ENCODE data around the gene GCNT2. TPM values are rescaled to one million over a fixed set of nuclear protein-coding genes. Genes with fewer than 3 reads are reported as not detected.
"Not testable (repeated sequence)": the region's sequence is repeated elsewhere in the genome, so short reads cannot be mapped to it uniquely, and the experiment has no call there.

The GCNT2 gene
- total RNA-seq, 1 experiment from 2014 or later = 18.3 TPM

- Histone ChIP-seq H4K20me1 (ENCODE audit: low read length) (no peaks in the 10 kb centered on the region), H3K9me2 (replicated peaks; ENCODE audit: low read length) (no peaks in the 10 kb centered on the region), H3K4me1 (ENCODE audit: insufficient read depth, low read length) (no peaks in the 10 kb centered on the region), H3K9me3 (ENCODE audit: low read length) (no peaks in the 10 kb centered on the region), H2AFZ (ENCODE audit: low read length) (no peak overlapping the region), H3K27ac (ENCODE audit: low read length) (no peak overlapping the region), H3K79me2 (ENCODE audit: low read length) (no peaks in the 10 kb centered on the region), H3K9ac (ENCODE audit: low read length) (no peak overlapping the region), H3K27me3 (ENCODE audit: low read length) (peaks cover 5% of the 10 kb centered on the region; the same call in 1 of the 2 replicates), H3K36me3 (ENCODE audit: low read depth, low read length) (no peaks in the 10 kb centered on the region), H3K4me2 (ENCODE audit: low read length) (no peak overlapping the region), H3F3A (ENCODE audit: low read length, unreplicated experiment) (no peaks in the 10 kb centered on the region), H3K4me3 (ENCODE audit: low read length) (no peak overlapping the region)
- intact Hi-C loops (cut with micrococcal nuclease) = no loop called here
- no peak for ATAC-seq
- ChIA-PET CTCF (no interaction called here), POLR2A (ENCODE audit: unreplicated experiment) (no interaction called here)
- TF ChIP-seq EZH2 (IDR thresholded peaks at IDR 0.05; ENCODE audit: low read length, unreplicated experiment) (no peak), EZH2phosphoT487 (IDR thresholded peaks at IDR 0.05; ENCODE audit: borderline replicate concordance, low read length) (no peak)
- TF ChIP-seq, protein P1, sequence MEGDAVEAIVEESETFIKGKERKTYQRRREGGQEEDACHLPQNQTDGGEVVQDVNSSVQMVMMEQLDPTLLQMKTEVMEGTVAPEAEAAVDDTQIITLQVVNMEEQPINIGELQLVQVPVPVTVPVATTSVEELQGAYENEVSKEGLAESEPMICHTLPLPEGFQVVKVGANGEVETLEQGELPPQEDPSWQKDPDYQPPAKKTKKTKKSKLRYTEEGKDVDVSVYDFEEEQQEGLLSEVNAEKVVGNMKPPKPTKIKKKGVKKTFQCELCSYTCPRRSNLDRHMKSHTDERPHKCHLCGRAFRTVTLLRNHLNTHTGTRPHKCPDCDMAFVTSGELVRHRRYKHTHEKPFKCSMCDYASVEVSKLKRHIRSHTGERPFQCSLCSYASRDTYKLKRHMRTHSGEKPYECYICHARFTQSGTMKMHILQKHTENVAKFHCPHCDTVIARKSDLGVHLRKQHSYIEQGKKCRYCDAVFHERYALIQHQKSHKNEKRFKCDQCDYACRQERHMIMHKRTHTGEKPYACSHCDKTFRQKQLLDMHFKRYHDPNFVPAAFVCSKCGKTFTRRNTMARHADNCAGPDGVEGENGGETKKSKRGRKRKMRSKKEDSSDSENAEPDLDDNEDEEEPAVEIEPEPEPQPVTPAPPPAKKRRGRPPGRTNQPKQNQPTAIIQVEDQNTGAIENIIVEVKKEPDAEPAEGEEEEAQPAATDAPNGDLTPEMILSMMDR (conservative IDR thresholded peaks at IDR 0.05; ENCODE audit: low read depth, low read length) = no peak
- BruUV-seq (replicated peaks) = no TSS peak
- no peak for DNase-seq
Measured at GRCh38 chr6:10662207-10662606, 141.1 kb downstream of the GCNT2 start.

DNA sequence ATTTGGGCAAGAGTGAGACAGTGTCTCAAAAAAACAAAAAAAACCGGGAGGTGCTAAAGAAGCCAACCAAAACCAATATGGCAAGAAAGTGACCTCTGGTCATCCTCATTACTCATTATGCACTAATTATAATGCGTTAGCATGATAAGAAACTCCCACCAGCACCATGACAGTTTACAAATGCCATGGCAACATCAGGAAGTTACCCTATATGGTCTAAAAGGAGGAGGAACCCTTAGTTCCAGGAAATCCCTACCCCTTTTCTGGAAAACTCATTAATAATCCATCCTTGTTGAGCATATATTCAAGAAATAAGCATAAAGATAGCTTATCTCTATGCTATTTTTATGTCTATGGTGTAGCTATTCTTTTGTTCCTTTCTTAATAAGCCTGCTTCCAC lies 141.6 kb downstream of the GCNT2 start:
- TF ChIP-seq EZH2phosphoT487 (IDR thresholded peaks at IDR 0.05; ENCODE audit: borderline replicate concordance, low read length) (no peak), EZH2 (IDR thresholded peaks at IDR 0.05; ENCODE audit: low read length, unreplicated experiment) (no peak)
- TF ChIP-seq, protein P1 (conservative IDR thresholded peaks at IDR 0.05; ENCODE audit: low read depth, low read length) = no peak
- Histone ChIP-seq H3F3A (ENCODE audit: low read length, unreplicated experiment) (no peaks in the 10 kb centered on the region), H4K20me1 (ENCODE audit: low read length) (no peaks in the 10 kb centered on the region), H3K9me3 (ENCODE audit: low read length) (no peaks in the 10 kb centered on the region), H3K4me1 (ENCODE audit: insufficient read depth, low read length) (no peaks in the 10 kb centered on the region), H3K9ac (ENCODE audit: low read length) (no peak overlapping the region), H3K36me3 (ENCODE audit: low read depth, low read length) (no peaks in the 10 kb centered on the region), H3K27ac (ENCODE audit: low read length) (no peak overlapping the region), H3K79me2 (ENCODE audit: low read length) (no peaks in the 10 kb centered on the region), H3K27me3 (ENCODE audit: low read length) (peaks cover 9% of the 10 kb centered on the region; the same call in 1 of the 2 replicates), H3K9me2 (replicated peaks; ENCODE audit: low read length) (no peaks in the 10 kb centered on the region), H3K4me3 (ENCODE audit: low read length) (no peak overlapping the region), H3K4me2 (ENCODE audit: low read length) (no peak overlapping the region), H2AFZ (ENCODE audit: low read length) (no peak overlapping the region)
- CTCF ChIA-PET = no interaction called here
- no TSS peak for BruUV-seq (replicated peaks)
- POLR2A ChIA-PET (ENCODE audit: unreplicated experiment) = no interaction called here
- DNase-seq = no peak
- no peak for ATAC-seq
- intact Hi-C loops (cut with micrococcal nuclease) = no loop called here

GRCh38 chr6:10665595-10665994 lies 144.4 kb downstream of the GCNT2 start:
- H3K4me2 ChIP-seq (ENCODE audit: low read length); POLR2A ChIA-PET (ENCODE audit: unreplicated experiment); H3F3A ChIP-seq (ENCODE audit: low read length, unreplicated experiment); H3K9me2 ChIP-seq (replicated peaks; ENCODE audit: low read length); intact Hi-C loops (cut with micrococcal nuclease); H3K9me3 ChIP-seq (ENCODE audit: low read length); H3K4me3 ChIP-seq (ENCODE audit: low read length); ATAC-seq; H3K79me2 ChIP-seq (ENCODE audit: low read length); H3K27ac ChIP-seq (ENCODE audit: low read length); H2AFZ ChIP-seq (ENCODE audit: low read length); CTCF ChIA-PET; H3K27me3 ChIP-seq (ENCODE audit: low read length); H3K4me1 ChIP-seq (ENCODE audit: insufficient read depth, low read length); DNase-seq; H4K20me1 ChIP-seq (ENCODE audit: low read length); H3K36me3 ChIP-seq (ENCODE audit: low read depth, low read length); BruUV-seq (replicated peaks); H3K9ac ChIP-seq (ENCODE audit: low read length): not testable (repeated sequence)
